GM21423 (cell line): ENCODE results near the gene TUBB4B.

Source experiments
- ATAC-seq: cut with Tn5 transposase; IDR thresholded peaks from one replicate; pipeline ENCODE4 v1.9.1; 2021; ENCODE audit warnings: mild to moderate bottlenecking, moderate library complexity; ENCODE audit not compliant: unreplicated experiment

The TUBB4B gene

GRCh38 chr9:137293094-137293481 lies 52.0 kb downstream of the TUBB4B start:
- ATAC-seq = no peak
